ENCODE data around the gene CSMD2. TPM values are rescaled to one million over a fixed set of nuclear protein-coding genes. Genes with fewer than 3 reads are reported as not detected.

Gene CSMD2
- total and polyA plus RNA-seq, 2 of the 4 experiments (the other 2 are of a cell fraction), result under 0.01 to 0.36 TPM

GRCh38 chr1:33874636-33875035 lies 290.4 kb downstream of the CSMD2 start:
- DNase-seq, result no peak
- H3K79me1 ChIP-seq (ENCODE audit: low read depth in 1 of 2, low read length in 2 of 2), result no peaks in the 10 kb centered on the region
- intact Hi-C loops (cut with micrococcal nuclease) (no loop called here), dilution Hi-C loops (cut with HindIII; ENCODE audit: low sequenced_read_pairs, unreplicated experiment) (no loop called here), in situ Hi-C loops (cut with MboI; ENCODE audit: low sequenced_read_pairs) (no loop called here)
- no TSS peak for BruUV-seq (replicated peaks)
- H3K27me3 ChIP-seq (ENCODE audit: control insufficient read depth, insufficient read depth, low read length), result no peaks in the 10 kb centered on the region
- no peak overlapping the region for H3K4me3 ChIP-seq (ENCODE audit: insufficient read depth, low read depth, low read length)
- no peak overlapping the region for H2AFZ ChIP-seq (replicated peaks; ENCODE audit: low read length, poor library complexity)
- no peak overlapping the region for H2BK15ac ChIP-seq (ENCODE audit: low read depth, low read length)
- no peak overlapping the region for H3K4me2 ChIP-seq (ENCODE audit: low read depth, low read length)
- H2AK9ac ChIP-seq (replicated peaks; ENCODE audit: low read depth, low read length, poor library complexity), result no peak overlapping the region
- H3K4ac ChIP-seq (ENCODE audit: low read depth, low read length), result no peak overlapping the region
- no peak overlapping the region for H3K27ac ChIP-seq (ENCODE audit: insufficient read depth, low read length)
- no peaks in the 10 kb centered on the region for H3K4me1 ChIP-seq (ENCODE audit: control insufficient read depth, insufficient read depth, low read length)
- no peak overlapping the region for H2AK5ac ChIP-seq (ENCODE audit: low read depth, low read length)
- H2BK20ac ChIP-seq (ENCODE audit: low read depth, low read length), result no peak overlapping the region
- no peak overlapping the region for H4K91ac ChIP-seq (ENCODE audit: insufficient read depth, low read depth, low read length)
- H3K9me3 ChIP-seq (ENCODE audit: control insufficient read depth, insufficient read depth, low read length), result peaks cover 17% of the 10 kb centered on the region
- ChIA-PET CTCF (no interaction called here), POLR2A (ENCODE audit: unreplicated experiment) (no interaction called here)
- no peak overlapping the region for H3K14ac ChIP-seq (replicated peaks; ENCODE audit: low read depth, low read length)
- H4K8ac ChIP-seq (ENCODE audit: low read depth in 2 of 2, low read length in 2 of 2), result no peak overlapping the region
- no peaks in the 10 kb centered on the region for H3K9me1 ChIP-seq (ENCODE audit: insufficient read depth, low read length)
- no peaks in the 10 kb centered on the region for H3K36me3 ChIP-seq (ENCODE audit: control insufficient read depth, insufficient read depth, low read length)
- no peak overlapping the region for H4K5ac ChIP-seq (ENCODE audit: low read depth, low read length)
- H3K56ac ChIP-seq (ENCODE audit: extremely low read depth, insufficient read depth, low read length), result no peak overlapping the region
- no peak overlapping the region for H2BK120ac ChIP-seq (ENCODE audit: low read depth, low read length)
- no peak for ATAC-seq (ENCODE audit: low read depth)
- H3K23ac ChIP-seq (ENCODE audit: low read depth, low read length), result no peak overlapping the region
- H3K18ac ChIP-seq (ENCODE audit: low read depth, low read length), result no peak overlapping the region
- H2BK5ac ChIP-seq (ENCODE audit: low read depth, low read length, poor library complexity, severe bottlenecking), result no peak overlapping the region
- H3K9ac ChIP-seq (ENCODE audit: low read depth, low read length), result no peak overlapping the region
- no peak for TF ChIP-seq CEBPB (IDR thresholded peaks at IDR 0.05; ENCODE audit: low read depth, low read length)
- TF ChIP-seq BHLHE40 (IDR thresholded peaks at IDR 0.05; ENCODE audit: low read depth, low read length), result no peak
- TF ChIP-seq, protein P1, sequence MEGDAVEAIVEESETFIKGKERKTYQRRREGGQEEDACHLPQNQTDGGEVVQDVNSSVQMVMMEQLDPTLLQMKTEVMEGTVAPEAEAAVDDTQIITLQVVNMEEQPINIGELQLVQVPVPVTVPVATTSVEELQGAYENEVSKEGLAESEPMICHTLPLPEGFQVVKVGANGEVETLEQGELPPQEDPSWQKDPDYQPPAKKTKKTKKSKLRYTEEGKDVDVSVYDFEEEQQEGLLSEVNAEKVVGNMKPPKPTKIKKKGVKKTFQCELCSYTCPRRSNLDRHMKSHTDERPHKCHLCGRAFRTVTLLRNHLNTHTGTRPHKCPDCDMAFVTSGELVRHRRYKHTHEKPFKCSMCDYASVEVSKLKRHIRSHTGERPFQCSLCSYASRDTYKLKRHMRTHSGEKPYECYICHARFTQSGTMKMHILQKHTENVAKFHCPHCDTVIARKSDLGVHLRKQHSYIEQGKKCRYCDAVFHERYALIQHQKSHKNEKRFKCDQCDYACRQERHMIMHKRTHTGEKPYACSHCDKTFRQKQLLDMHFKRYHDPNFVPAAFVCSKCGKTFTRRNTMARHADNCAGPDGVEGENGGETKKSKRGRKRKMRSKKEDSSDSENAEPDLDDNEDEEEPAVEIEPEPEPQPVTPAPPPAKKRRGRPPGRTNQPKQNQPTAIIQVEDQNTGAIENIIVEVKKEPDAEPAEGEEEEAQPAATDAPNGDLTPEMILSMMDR (conservative IDR thresholded peaks at IDR 0.05; ENCODE audit: low read depth, low read length), result no peak
- no peak for TF ChIP-seq RAD21 (IDR thresholded peaks at IDR 0.05; ENCODE audit: low read length)
- no peak for TF ChIP-seq MAZ (IDR thresholded peaks at IDR 0.05; ENCODE audit: borderline replicate concordance, low read depth, low read length)
- WGBS, 2 experiments (ENCODE audit: extremely low coverage in 2 of 2, insufficient read length in 1 of 2), result no CpG with 5 or more reads among the region's 7 CpGs
- H4K20me1 ChIP-seq (ENCODE audit: insufficient read depth, low read length), result no peaks in the 10 kb centered on the region
